Measurements from ENCODE around the gene MYCN. TPM values are rescaled to one million over a fixed set of nuclear protein-coding genes. Genes with fewer than 3 reads are reported as not detected.

The MYCN gene
- total and polyA plus RNA-seq, 2 of the 13 experiments (the other 11 are each of a cell fraction or from before 2014, with no cell fraction given) = not detected

- no peak for ATAC-seq
- Histone ChIP-seq H3K27me3 (ENCODE audit: control insufficient read depth in 1 of 2, insufficient read depth in 2 of 2, low read length in 2 of 2) (peaks cover 0 to 4% of the 10 kb centered on the region in 2 experiments; a peak in 1 of 5 replicates), H4K20me1 (ENCODE audit: insufficient read depth, low read length) (no peaks in the 10 kb centered on the region), H3K4me2 (ENCODE audit: low read depth, low read length) (no peak overlapping the region), H3K9ac (ENCODE audit: insufficient read depth, low read depth, low read length) (no peak overlapping the region), H2AFZ (ENCODE audit: low read length) (no peak overlapping the region), H3K79me2 (ENCODE audit: insufficient read depth, low read length) (no peaks in the 10 kb centered on the region), H3K4me1 (ENCODE audit: insufficient read depth, low read length) (0 out of 2 replicates have a peak, but pooled peaks cover 7% of the 10 kb centered on the region), H3K9me3 (ENCODE audit: low read length) (no peaks in the 10 kb centered on the region), H3K36me3 (replicated peaks in 1 of 2; ENCODE audit: control insufficient read depth in 1 of 2, insufficient read depth in 2 of 2, low read length in 2 of 2) (no peaks in the 10 kb centered on the region), H3K27ac (ENCODE audit: extremely low read length, insufficient read depth, low read length) (no peak overlapping the region), H3K4me3 (replicated peaks in 1 of 3; ENCODE audit: insufficient read depth in 1 of 3, low read depth in 2 of 3, low read length in 3 of 3) (no peak overlapping the region)
- POLR2A ChIA-PET = no interaction called here
- intact Hi-C loops (cut with micrococcal nuclease; ENCODE audit: unreplicated experiment) (no loop called here), in situ Hi-C loops (cut with HindIII; ENCODE audit: extremely low pct_ligation_motif_present, low pct_unique_long_range_greater_than_20kb) (no loop called here)
- no peak for TF ChIP-seq ZSCAN29 (CRISPR knock-in tag; conservative IDR thresholded peaks at IDR 0.05)
- TF ChIP-seq ELF3 (CRISPR knock-in tag; IDR thresholded peaks at IDR 0.05) = no peak
- TF ChIP-seq CCDC6 (CRISPR knock-in tag; IDR thresholded peaks at IDR 0.05) = no peak
- no peak for TF ChIP-seq SRF (IDR thresholded peaks at IDR 0.05; ENCODE audit: low read depth, low read length)
- TF ChIP-seq ZNF784 (CRISPR knock-in tag; IDR thresholded peaks at IDR 0.05; ENCODE audit: borderline replicate concordance) = no peak
- TF ChIP-seq SRSF4 (IDR thresholded peaks at IDR 0.05; ENCODE audit: low read depth, low read length, poor library complexity, severe bottlenecking) = no peak
- no peak for TF ChIP-seq HOMEZ (CRISPR knock-in tag; IDR thresholded peaks at IDR 0.05; ENCODE audit: low read depth)
- no peak for TF ChIP-seq NPAS2 (CRISPR knock-in tag; IDR thresholded peaks at IDR 0.05; ENCODE audit: borderline replicate concordance)
- no peak for TF ChIP-seq ZHX2 (IDR thresholded peaks at IDR 0.05; ENCODE audit: low read depth)
- no peak for TF ChIP-seq ZHX2 (CRISPR knock-in tag; IDR thresholded peaks at IDR 0.05; ENCODE audit: borderline replicate concordance)
- DNase-seq (ENCODE audit: low spot score) = no peak
- WGBS (ENCODE audit: low lambda C conversion rate) = 42% methylated on average over 5 of the region's 5 CpGs
- no TSS peak for BruUV-seq (replicated peaks)
- CTCF ChIA-PET (ENCODE audit: low intra/inter-chr PET ratio, low total read pairs) = no interaction called here
- FAIRE-seq = no peak
These were observed 10.5 kb upstream of the MYCN start for GRCh38 chr2:15929861-15930260.

All from HepG2 (cell line).